H1 (cell line): ENCODE results near the gene MRPL39. TPM values are rescaled to one million over a fixed set of nuclear protein-coding genes. Genes with fewer than 3 reads are reported as not detected.

Source experiments
- CTCF ChIA-PET: fragments of 300-600 bp; sonication (Branson Sonifier 250); formaldehyde crosslinking; loops from one replicate; lab custom pipeline; 2021; ENCODE audit not compliant: partially characterized antibody; lab: Charles Lee
- POLR2A ChIA-PET: fragments of 300-600 bp; sonication (Branson Sonifier 250); formaldehyde crosslinking; loops from one replicate; lab custom pipeline; 2021; ENCODE audit warnings: inconsistent platforms; ENCODE audit not compliant: partially characterized antibody; lab: Charles Lee
- DNase-seq, 2 experiments: peaks; one replicate each; pipeline versions ENCODE4 v3.0.0 to v3.0.0-alpha.2; 2010 to 2022; ENCODE audit warnings: low spot score in 2 of 2, low read depth in 1 of 2, mixed read lengths in 1 of 2
- FAIRE-seq: peaks from 2 replicates; lab custom pipeline; 2011; peaks lifted over from hg19 to GRCh38; lab: Jason Lieb, UNC
- H2AFZ ChIP-seq: 2 replicates; pipeline ENCODE4 v1.8.1; 2012; ENCODE audit warnings: low read length, inconsistent platforms
- H2AK5ac ChIP-seq: 2 replicates; pipeline ENCODE4 v1.6.1; 2013; ENCODE audit warnings: low read depth, low read length
- H2BK120ac ChIP-seq: replicated peaks from 2 replicates; pipeline ENCODE3; 2013; ENCODE audit warnings: low read depth, low read length, inconsistent platforms
- H2BK12ac ChIP-seq: 2 replicates; pipeline ENCODE4 v1.6.1; 2013; ENCODE audit warnings: low read depth, low read length
- H2BK15ac ChIP-seq: 2 replicates; pipeline ENCODE4 v1.6.1; 2013; ENCODE audit warnings: low read length
- H2BK20ac ChIP-seq: 2 replicates; pipeline ENCODE4 v1.6.1; 2013; ENCODE audit warnings: low read length
- H2BK5ac ChIP-seq: 2 replicates; pipeline ENCODE4 v1.6.1; 2013; ENCODE audit warnings: low read depth, low read length
- H3K14ac ChIP-seq: 2 replicates; pipeline ENCODE4 v1.6.1; 2013; ENCODE audit warnings: inconsistent platforms; ENCODE audit not compliant: insufficient read length
- H3K18ac ChIP-seq: 2 replicates; pipeline ENCODE4 v1.6.1; 2013; ENCODE audit warnings: low read length; ENCODE audit errors: extremely low read depth
- H3K23ac ChIP-seq: 2 replicates; pipeline ENCODE4 v1.6.1; 2013; ENCODE audit warnings: inconsistent platforms; ENCODE audit not compliant: insufficient read length
- H3K23me2 ChIP-seq: 2 replicates; pipeline ENCODE4 v1.6.1; 2013; ENCODE audit warnings: low read depth, low read length
- H3K27ac ChIP-seq: 2 replicates; pipeline ENCODE4 v1.6.1; 2011; ENCODE audit warnings: low read depth, low read length, inconsistent platforms
- H3K27me3 ChIP-seq, 4 experiments: replicated peaks in 1 of 4; 1 replicate in 1 of 4; 2 replicates in 3 of 4; pipeline versions ENCODE4 v1.6.1 to v1.8.1; 2011 to 2013; ENCODE audit warnings: low read length in 3 of 4, mild to moderate bottlenecking in 3 of 4, inconsistent platforms in 2 of 4, mixed read lengths in 2 of 4, moderate library complexity in 1 of 4; ENCODE audit not compliant: control insufficient read depth in 3 of 4, insufficient read depth in 3 of 4; ENCODE audit errors: extremely low read depth in 1 of 4
- H3K36me3 ChIP-seq, 4 experiments: 2 replicates each; pipeline versions ENCODE4 v1.6.1 to v1.8.1; 2011 to 2013; ENCODE audit warnings: mild to moderate bottlenecking in 4 of 4, low read length in 3 of 4, moderate library complexity in 2 of 4, control low read depth in 1 of 4, inconsistent platforms in 1 of 4; ENCODE audit not compliant: insufficient read depth in 4 of 4, control insufficient read depth in 2 of 4
- H3K4ac ChIP-seq: replicated peaks from 2 replicates; pipeline ENCODE3; 2013; ENCODE audit warnings: low read length, low read depth, mixed read lengths, inconsistent platforms; ENCODE audit not compliant: insufficient read length
- H3K4me1 ChIP-seq, 4 experiments: replicated peaks in 1 of 4; 1 replicate in 1 of 4; 2 replicates in 3 of 4; pipeline versions ENCODE4 v1.6.1 to v1.8.1; 2011 to 2013; ENCODE audit warnings: low read length in 3 of 4, inconsistent platforms in 2 of 4, mixed read lengths in 1 of 4; ENCODE audit not compliant: insufficient read depth in 4 of 4, control insufficient read depth in 3 of 4
- H3K4me2 ChIP-seq, 2 experiments: 2 replicates each; pipeline versions ENCODE4 v1.6.1 to v1.8.1; 2011 to 2013; ENCODE audit warnings: low read depth in 2 of 2, low read length in 2 of 2, control low read depth in 1 of 2, inconsistent platforms in 1 of 2, mild to moderate bottlenecking in 1 of 2; ENCODE audit not compliant: insufficient read depth in 1 of 2
- H3K4me3 ChIP-seq, 4 experiments: fragments of 200-600, 300-600 bp in 1 of 4; sonication (generic), shearing (Covaris generic), sonication (Bioruptor Twin) in 1 of 4; 2 replicates each; pipeline versions ENCODE4 v1.5.1 to v1.8.1; 2011 to 2016; ENCODE audit warnings: low read length in 4 of 4, low read depth in 3 of 4, control low read depth in 2 of 4, inconsistent platforms in 2 of 4, mild to moderate bottlenecking in 2 of 4, mixed read lengths in 1 of 4, moderate library complexity in 1 of 4; ENCODE audit not compliant: insufficient read depth in 2 of 4; ENCODE audit errors: extremely low read depth in 1 of 4
- H3K56ac ChIP-seq: replicated peaks from 2 replicates; pipeline ENCODE3; 2013; ENCODE audit warnings: low read depth, mild to moderate bottlenecking, mixed read lengths, low read length, inconsistent platforms; ENCODE audit not compliant: insufficient read length
- H3K79me1 ChIP-seq: 2 replicates; pipeline ENCODE4 v1.6.1; 2013; ENCODE audit warnings: low read depth, low read length, control low read depth
- H3K79me2 ChIP-seq, 2 experiments: 2 replicates each; pipeline versions ENCODE4 v1.6.1 to v1.8.1; 2012 to 2013; ENCODE audit warnings: low read length in 2 of 2, mild to moderate bottlenecking in 2 of 2, inconsistent platforms in 1 of 2; ENCODE audit not compliant: insufficient read depth in 2 of 2, control insufficient read depth in 1 of 2
- H3K9ac ChIP-seq, 4 experiments: replicated peaks in 1 of 4; 1 replicate in 1 of 4; 2 replicates in 3 of 4; pipeline versions ENCODE4 v1.6.1 to v1.8.1; 2011 to 2013; ENCODE audit warnings: low read depth in 3 of 4, low read length in 3 of 4, control low read depth in 2 of 4, mild to moderate bottlenecking in 2 of 4, moderate library complexity in 2 of 4, inconsistent platforms in 1 of 4; ENCODE audit errors: extremely low read depth in 1 of 4
- H3K9me3 ChIP-seq, 2 experiments: 2 replicates each; pipeline versions ENCODE4 v1.6.1 to v1.8.1; 2012 to 2013; ENCODE audit warnings: mild to moderate bottlenecking in 2 of 2, moderate library complexity in 2 of 2, control low read depth in 1 of 2, inconsistent platforms in 1 of 2, low read depth in 1 of 2, low read length in 1 of 2, mixed read lengths in 1 of 2; ENCODE audit not compliant: insufficient read depth in 2 of 2
- H4K20me1 ChIP-seq, 2 experiments: replicated peaks in 1 of 2; 2 replicates each; pipeline versions ENCODE3 to v1.8.1; 2011 to 2013; ENCODE audit warnings: inconsistent platforms in 2 of 2, low read length in 2 of 2, mild to moderate bottlenecking in 1 of 2; ENCODE audit not compliant: insufficient read depth in 2 of 2, control insufficient read depth in 1 of 2
- H4K5ac ChIP-seq: 2 replicates; pipeline ENCODE4 v1.6.1; 2013; ENCODE audit warnings: low read length, low read depth, mixed read lengths, inconsistent platforms; ENCODE audit not compliant: insufficient read length
- H4K8ac ChIP-seq: 2 replicates; pipeline ENCODE4 v1.8.0; 2013; ENCODE audit warnings: mild to moderate bottlenecking, moderate library complexity, low read length, inconsistent platforms; ENCODE audit not compliant: insufficient read depth; ENCODE audit errors: extremely low read depth
- H4K91ac ChIP-seq: replicated peaks from 2 replicates; pipeline ENCODE3; 2013; ENCODE audit warnings: low read length, mixed read lengths, inconsistent platforms; ENCODE audit not compliant: insufficient read length
- BACH1 ChIP-seq: IDR thresholded peaks from 2 replicates; pipeline ENCODE4 v1.6.1; 2012; ENCODE audit warnings: low read length, improper control_type of control experiment
- BCL11A ChIP-seq, 2 experiments: IDR thresholded peaks; one replicate each; pipeline ENCODE4 v1.6.1; 2011; ENCODE audit warnings: low read depth in 2 of 2, low read length in 2 of 2, mild to moderate bottlenecking in 2 of 2
- EP300 ChIP-seq, 2 experiments: IDR thresholded peaks; 1 replicate in 1 of 2; 2 replicates in 1 of 2; pipeline ENCODE4 v1.6.1; 2011 to 2012; ENCODE audit warnings: low read depth in 2 of 2, low read length in 2 of 2, mild to moderate bottlenecking in 2 of 2, borderline replicate concordance in 1 of 2, inconsistent platforms in 1 of 2, moderate library complexity in 1 of 2
- EZH2 ChIP-seq: fragments of 200-600 bp; sonication (generic); IDR thresholded peaks from 2 replicates; pipeline ENCODE4 v1.7.1; 2012; ENCODE audit warnings: low read depth, mild to moderate bottlenecking, moderate library complexity, low read length, inconsistent platforms; ENCODE audit not compliant: severe bottlenecking
- HDAC2 ChIP-seq, 2 experiments: fragments of 300-600 bp in 1 of 2; sonication (generic) in 1 of 2; IDR thresholded peaks; 2 replicates each; pipeline ENCODE4 v1.6.1; 2011 to 2012; ENCODE audit warnings: low read depth in 2 of 2, low read length in 2 of 2, mild to moderate bottlenecking in 2 of 2, moderate library complexity in 2 of 2, borderline replicate concordance in 1 of 2, inconsistent platforms in 1 of 2
- KDM1A ChIP-seq: fragments of 200-600, 300-600 bp; sonication (generic); IDR thresholded peaks from 2 replicates; pipeline ENCODE4 v1.7.1; 2016; ENCODE audit warnings: mild to moderate bottlenecking, low read length, borderline replicate concordance
- NRF1 ChIP-seq: IDR thresholded peaks from 2 replicates; pipeline ENCODE4 v1.6.1; 2011; ENCODE audit warnings: mild to moderate bottlenecking, low read depth, low read length, improper control_type of control experiment
- POLR2AphosphoS5 ChIP-seq: IDR thresholded peaks from 2 replicates; pipeline ENCODE4 v1.6.1; 2011; ENCODE audit warnings: low read depth, low read length
- RAD21 ChIP-seq, 2 experiments: IDR thresholded peaks in 1 of 2; conservative IDR thresholded peaks in 1 of 2; 2 replicates each; pipeline ENCODE4 v1.6.1; 2011; ENCODE audit warnings: low read depth in 2 of 2, low read length in 2 of 2, improper control_type of control experiment in 1 of 2, inconsistent platforms in 1 of 2, mild to moderate bottlenecking in 1 of 2, moderate library complexity in 1 of 2
- SIRT6 ChIP-seq: IDR thresholded peaks from one replicate; pipeline ENCODE4 v1.7.1; 2012; ENCODE audit warnings: low read length, inconsistent platforms
- SP1 ChIP-seq: IDR thresholded peaks from 2 replicates; pipeline ENCODE4 v1.6.1; 2011; ENCODE audit warnings: low read depth, low read length
- TAF1 ChIP-seq: IDR thresholded peaks from 2 replicates; pipeline ENCODE4 v1.6.1; 2011; ENCODE audit warnings: mild to moderate bottlenecking, low read depth, low read length
- WGBS, 2 experiments: shearing (Covaris generic) in 1 of 2; methylation state at CpG; one replicate each; pipeline versions ENCODE4 v1.1.6 to v1.1.7; 2013 to 2015; ENCODE audit warnings: low lambda C conversion rate in 2 of 2, mixed read lengths in 2 of 2, inconsistent platforms in 1 of 2, low coverage in 1 of 2, missing lambda C conversion rate in 1 of 2; ENCODE audit not compliant: insufficient replicate concordance in 2 of 2, insufficient coverage in 1 of 2, insufficient read length in 1 of 2; ENCODE audit errors: extremely low coverage in 1 of 2, missing lambda C conversion rate in 1 of 2; 5-methylcytosine and 5-hydroxymethylcytosine counted together
- polyA plus RNA-seq, 7 experiments: library from polyadenylated mRNA; depleted of rRNA in 3 of 7; stranded (reverse) in 5 of 7; unstranded in 2 of 7; fragments of >200 nt in 5 of 7; fragments of 200-250 nt in 2 of 7; gene quantifications; 1 replicate in 5 of 7; 2 replicates in 1 of 7; 4 replicates in 1 of 7; pipeline versions ENCODE4 v1.2.1 to v1.2.3, GENCODE V29; 2011 to 2013; ENCODE audit warnings: missing spikeins in 2 of 7, mixed read lengths in 2 of 7
- total RNA-seq: library from RNA; stranded (reverse); fragmentation: NEBNext Ultra II Directional; extraction: Animal tissue kit (Norgen Biotek cat#: 25700); gene quantifications from 2 replicates; pipeline ENCODE4 v1.2.1, GENCODE V29; 2021

MRPL39 gene
- total and polyA plus RNA-seq, 2 of the 8 experiments (the other 6 are each of a cell fraction or from before 2014, with no cell fraction given), result 20.3 to 43.2 TPM

DNA sequence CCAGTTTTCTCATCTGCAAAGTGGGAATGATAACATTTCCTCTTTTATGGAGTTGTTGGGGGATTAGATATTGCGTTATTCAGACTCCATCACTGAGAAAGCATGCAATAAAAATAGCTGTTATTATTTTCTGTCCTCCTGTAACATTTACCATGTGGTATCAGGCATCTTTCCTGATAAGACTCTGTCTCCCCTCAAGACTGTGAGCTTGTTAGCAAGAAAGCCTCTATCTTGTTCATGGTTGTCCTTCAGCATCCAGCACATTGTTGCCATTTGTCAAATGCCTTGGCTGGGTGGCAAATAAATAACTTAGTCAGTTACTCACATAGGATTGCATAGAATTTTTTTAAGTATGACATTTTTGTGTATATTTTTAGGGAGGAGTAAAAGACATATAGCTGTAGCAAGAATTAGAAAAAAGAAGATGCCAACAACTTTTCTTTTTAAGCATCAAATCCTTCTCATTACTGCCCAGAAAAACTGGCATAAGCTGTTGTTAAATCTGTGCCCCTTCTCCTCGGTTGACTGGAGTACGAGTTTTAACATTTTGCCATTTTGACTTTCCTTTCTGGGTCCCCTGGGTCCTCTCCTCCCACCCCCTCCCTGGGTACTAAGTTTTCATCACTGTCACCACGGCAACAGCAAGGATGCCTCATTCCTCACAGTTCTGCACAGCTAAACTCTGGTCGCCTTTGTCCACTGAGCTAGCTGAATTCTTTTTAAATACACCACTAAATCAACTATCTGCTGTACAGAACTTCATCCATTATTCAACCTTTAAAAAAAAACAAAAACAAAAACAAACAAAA is 30.8 kb upstream of the MRPL39 start:
- Histone ChIP-seq H2BK120ac (no peak overlapping the region), H3K36me3 (no peaks in the 10 kb centered on the region), H4K91ac (no peak overlapping the region), H3K27ac (no peak overlapping the region), H3K18ac (no peak overlapping the region), H2AK5ac (no peak overlapping the region), H3K4me2 (peak overlapping the region in 1 of 2 experiments; percentile 69; a peak in 2 of 4 replicates), H3K27me3 (peaks cover 0 to 5% (median 2%) of the 10 kb centered on the region in 4 experiments; a peak in 3 of 7 replicates), H3K56ac (no peak overlapping the region), H2BK12ac (no peak overlapping the region), H3K79me1 (no peaks in the 10 kb centered on the region; the same call in 1 of the 2 replicates), H3K4ac (no peak overlapping the region), H2BK15ac (no peak overlapping the region), H2BK20ac (no peak overlapping the region), H4K20me1 (no peaks in the 10 kb centered on the region), H4K5ac (no peak overlapping the region), H3K23me2 (peaks cover 8% of the 10 kb centered on the region), H3K4me1 (peaks cover 0 to 3% (median under 1%) of the 10 kb centered on the region in 4 experiments; a peak in 3 of 7 replicates), H3K9me3 (no peaks in the 10 kb centered on the region), H3K23ac (no peak overlapping the region), H3K79me2 (no peaks in the 10 kb centered on the region), H3K4me3 (peak overlapping the region in 2 of 4 experiments; percentile 55 to 77; a peak in 3 of 8 replicates), H3K9ac (no peak overlapping the region), H2BK5ac (no peak overlapping the region), H2AFZ (no peak overlapping the region), H4K8ac (no peak overlapping the region), H3K14ac (no peak overlapping the region)
- DNase-seq (no peak), FAIRE-seq (no peak)
- 76% methylated on average over 5 of the region's 5 CpGs; no CpG with 5 or more reads in 1 of the 2 experiments for WGBS, 2 experiments
- ChIA-PET CTCF (interaction anchor here (0.6 to 1.7 kb wide), 5 partner anchors 30 to 101 kb away, joined by 3 to 10 read pairs (median 3); no protein-coding TSS in a partner anchor), POLR2A (no interaction called here)
- TF ChIP-seq RAD21 (IDR thresholded peaks at IDR 0.05 in 1 of 2, conservative IDR thresholded peaks at IDR 0.05 in 1 of 2; ENCODE audit: low read depth in 2 of 2, low read length in 2 of 2), result no peak
- no peak for TF ChIP-seq KDM1A
- TF ChIP-seq POLR2AphosphoS5, result no peak
- no peak for TF ChIP-seq SP1
- TF ChIP-seq NRF1, result no peak
- TF ChIP-seq EP300 (IDR thresholded peaks at IDR 0.05; ENCODE audit: borderline replicate concordance in 1 of 2, low read depth in 2 of 2, low read length in 2 of 2), result no peak
- no peak for TF ChIP-seq TAF1
- no peak for TF ChIP-seq BACH1
- TF ChIP-seq BCL11A (IDR thresholded peaks at IDR 0.05; ENCODE audit: low read depth in 2 of 2, low read length in 2 of 2), result no peak
- no peak for TF ChIP-seq EZH2
- TF ChIP-seq SIRT6, result no peak
- TF ChIP-seq HDAC2 (IDR thresholded peaks at IDR 0.05; ENCODE audit: borderline replicate concordance in 1 of 2, low read depth in 2 of 2, low read length in 2 of 2), result no peak
